Measurements from ENCODE around the gene BMPR1A.

BMPR1A gene

DNA sequence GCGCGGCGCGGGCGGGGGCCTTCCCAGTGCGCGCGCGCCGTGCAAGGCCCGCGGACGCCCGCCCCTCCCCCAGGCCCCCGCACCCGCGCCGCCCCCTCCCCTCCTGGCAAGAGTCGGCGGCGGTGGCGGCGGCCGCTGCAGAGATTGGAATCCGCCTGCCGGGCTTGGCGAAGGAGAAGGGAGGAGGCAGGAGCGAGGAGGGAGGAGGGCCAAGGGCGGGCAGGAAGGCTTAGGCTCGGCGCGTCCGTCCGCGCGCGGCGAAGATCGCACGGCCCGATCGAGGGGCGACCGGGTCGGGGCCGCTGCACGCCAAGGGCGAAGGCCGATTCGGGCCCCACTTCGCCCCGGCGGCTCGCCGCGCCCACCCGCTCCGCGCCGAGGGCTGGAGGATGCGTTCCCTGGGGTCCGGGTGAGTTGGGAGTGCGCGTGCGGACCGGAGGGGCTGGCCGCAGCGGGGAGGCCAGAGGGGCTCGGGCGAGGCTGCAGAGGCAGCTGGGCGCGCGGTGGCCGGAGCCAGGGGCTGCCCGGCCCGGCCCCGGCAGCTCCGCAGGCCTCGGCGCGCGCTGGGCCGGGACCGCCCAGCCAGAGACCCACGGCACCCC lies at the start of gene BMPR1A:
Gene BMPR1A, plus strand, starts transcription at position 109 of the 602 bp plus-strand sequence. CDS start 119,400 bp downstream, outside the sequence.
- no peak for DNase-seq (ENCODE audit: low read depth in 3 of 3, low spot score in 1 of 3)

DNA sequence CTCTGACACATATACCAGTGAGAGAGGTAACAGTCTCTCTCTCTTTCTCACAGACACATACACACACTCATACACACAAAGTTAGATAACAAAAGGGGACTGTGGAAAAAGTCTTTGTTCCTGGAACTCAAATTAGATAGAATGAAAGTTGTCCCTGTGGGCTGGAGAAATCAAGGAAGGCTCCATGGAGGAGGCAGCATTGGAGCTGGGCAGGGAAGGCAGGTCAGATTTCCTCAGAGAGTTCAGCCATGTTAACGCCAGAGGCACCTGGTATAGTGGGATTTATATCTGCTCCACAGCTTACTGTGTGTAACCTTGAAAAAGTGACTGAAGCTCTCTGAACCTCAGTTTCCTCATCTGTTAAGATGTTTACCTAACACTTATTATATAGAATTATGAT lies 49.4 kb upstream of the BMPR1A start:
- DNase-seq (ENCODE audit: low read depth in 3 of 3, low spot score in 1 of 3), result no peak

DNA sequence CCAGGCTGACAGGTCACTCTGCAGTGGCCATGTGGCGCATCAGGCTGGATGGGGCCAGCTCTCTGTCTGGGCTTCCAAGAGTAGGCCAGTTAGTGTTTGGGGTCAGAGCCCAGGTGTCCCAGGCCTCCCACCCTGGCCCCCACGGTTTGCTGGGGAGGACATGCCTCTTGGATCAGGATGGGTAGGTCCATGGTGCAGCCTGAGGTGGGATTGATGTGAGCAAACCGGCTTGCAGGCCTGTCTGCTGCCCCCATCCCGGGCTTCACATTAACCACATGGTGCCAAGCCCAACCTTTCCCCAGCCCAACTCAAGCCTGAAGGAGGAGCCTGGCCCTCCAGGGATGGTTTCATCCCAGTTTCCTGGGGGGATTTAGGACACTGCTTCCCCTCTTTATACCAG lies 48.9 kb upstream of the BMPR1A start:
- DNase-seq (ENCODE audit: low read depth in 3 of 3, low spot score in 1 of 3), result no peak

DNA sequence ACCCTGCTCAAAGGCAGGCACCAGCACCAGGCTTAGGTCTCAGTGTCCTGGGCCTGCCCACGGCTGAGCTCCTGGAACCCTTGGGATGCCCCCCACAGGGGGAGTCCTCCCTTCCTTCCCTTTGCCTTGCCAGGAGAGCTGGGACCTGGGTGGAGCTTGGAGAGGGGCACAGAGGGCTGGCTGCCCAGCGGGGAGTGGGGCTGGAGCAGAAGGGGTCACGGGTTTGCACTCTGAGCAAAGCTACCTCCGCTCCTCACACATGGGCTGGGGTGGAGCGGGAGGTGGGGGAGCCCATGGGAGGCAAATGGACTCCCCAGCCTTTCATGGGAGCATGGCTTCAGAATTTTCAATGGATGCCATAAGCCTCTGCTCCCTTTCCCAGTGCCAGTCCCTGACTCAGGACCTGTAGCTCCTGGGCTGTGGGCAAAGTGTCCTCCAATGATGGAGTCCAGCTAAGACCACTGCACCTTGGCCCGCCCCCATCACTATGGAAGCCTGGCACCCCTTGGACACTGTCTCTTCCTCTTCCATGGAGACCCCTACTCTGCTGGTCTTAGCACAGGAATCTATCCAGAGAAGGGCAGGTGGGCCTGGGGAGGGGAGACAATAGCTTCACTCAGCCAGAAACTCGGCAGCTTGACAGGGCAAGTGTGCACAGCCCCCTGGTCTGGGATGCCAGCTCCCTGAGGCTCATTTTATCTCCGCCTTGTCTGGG lies 48.2 kb upstream of the BMPR1A start:
- no peak for DNase-seq (ENCODE audit: low read depth in 3 of 3, low spot score in 1 of 3)

DNA sequence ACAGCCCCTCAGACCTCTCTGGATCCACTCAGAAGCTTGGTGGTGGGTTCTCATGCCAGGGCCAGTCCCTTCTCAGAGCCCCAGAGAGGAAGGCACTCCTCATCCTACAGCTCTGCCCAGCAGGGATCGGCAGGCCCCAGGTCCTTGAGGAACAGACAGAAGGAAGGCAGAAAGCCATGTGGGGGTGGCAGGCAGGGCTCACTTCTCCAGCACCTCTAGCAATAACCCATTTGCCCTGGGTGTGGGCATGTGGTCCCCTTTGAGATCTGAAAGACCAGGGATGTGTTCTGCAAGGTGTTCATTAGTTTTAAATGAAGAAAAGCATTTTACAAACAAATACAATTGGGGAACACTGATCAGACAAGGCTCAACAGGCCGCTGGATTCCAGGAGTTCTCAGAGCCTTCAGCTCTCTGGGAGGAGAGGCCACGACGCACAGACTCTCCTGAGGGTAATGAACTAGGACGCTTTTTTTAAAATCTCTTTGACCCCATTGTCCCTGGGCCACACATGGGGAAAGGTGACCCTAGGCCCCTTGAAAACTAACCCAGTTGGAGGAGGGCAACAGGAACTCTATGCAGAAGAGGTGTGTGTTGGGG lies 47.5 kb upstream of the BMPR1A start:
- no peak for DNase-seq (ENCODE audit: low read depth in 3 of 3, low spot score in 1 of 3)

DNA sequence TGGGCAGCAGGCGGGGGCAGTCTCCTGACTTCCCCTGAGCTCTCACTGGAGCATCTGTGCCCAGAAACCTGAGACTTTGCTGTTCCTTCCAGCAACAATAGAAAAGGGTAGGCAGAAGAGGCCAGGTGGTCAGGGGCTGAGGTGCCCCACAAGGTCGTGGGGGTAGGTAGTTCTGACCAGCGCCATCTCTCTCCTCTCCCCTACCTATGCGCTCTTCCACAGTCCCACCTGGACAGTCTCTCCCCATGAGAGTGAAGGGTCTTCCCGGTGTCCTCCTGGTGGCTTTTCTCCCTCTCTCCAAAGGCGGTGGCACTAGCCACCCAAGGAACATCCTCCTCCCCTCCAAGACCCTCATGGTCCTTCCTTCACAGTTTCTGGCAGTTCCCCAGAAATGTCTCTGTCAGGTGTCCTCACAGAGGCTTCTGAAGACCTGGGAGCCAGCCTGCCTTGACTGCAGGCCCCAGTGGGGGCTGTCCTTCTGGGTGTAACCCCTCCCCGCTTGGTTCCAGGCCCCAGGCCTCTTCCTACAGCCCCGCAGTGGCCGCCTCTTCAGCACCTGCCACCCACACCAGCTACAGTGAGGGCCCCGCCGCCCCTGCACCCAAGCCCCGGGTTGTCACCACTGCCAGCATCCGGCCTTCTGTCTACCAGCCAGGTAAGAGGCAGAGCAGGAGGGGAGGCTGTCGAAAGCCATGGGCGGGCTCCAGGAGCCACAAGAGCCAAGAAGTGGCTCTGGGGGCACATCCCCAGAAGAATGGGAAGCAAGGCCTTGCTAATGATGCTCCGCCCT lies 46.8 kb upstream of the BMPR1A start:
- DNase-seq (ENCODE audit: low read depth in 3 of 3, low spot score in 1 of 3), result no peak

DNA sequence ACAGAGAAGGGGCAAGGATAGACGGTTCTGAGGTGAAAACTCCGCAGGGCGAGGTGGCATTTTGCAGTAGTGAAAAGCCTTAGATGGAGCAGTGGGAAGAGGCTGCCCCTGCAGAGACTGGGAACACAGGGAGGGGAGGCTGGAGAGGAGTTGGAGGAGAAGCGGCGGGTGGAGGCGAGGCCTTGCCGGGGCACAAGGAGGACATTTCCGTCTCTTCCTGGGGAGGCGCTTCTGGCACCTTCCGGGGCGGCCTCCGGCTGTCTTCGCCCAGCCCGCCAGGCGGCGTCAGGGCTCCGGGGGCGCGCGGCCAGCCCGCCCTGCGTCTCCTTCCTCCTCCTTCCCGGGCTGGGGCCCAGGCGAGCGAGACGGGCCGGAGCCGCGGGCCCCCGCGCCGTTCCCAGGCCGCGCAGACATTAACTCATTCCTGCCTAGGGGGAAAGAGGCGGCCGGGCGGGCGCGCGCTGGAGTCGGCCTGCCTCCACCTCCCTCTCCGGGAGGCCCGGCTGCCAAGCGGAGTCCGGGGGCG lies 45.4 kb upstream of the BMPR1A start:
- peak; percentile 43 to 79 (median 66) for DNase-seq (ENCODE audit: low read depth in 3 of 3, low spot score in 1 of 3)

DNA sequence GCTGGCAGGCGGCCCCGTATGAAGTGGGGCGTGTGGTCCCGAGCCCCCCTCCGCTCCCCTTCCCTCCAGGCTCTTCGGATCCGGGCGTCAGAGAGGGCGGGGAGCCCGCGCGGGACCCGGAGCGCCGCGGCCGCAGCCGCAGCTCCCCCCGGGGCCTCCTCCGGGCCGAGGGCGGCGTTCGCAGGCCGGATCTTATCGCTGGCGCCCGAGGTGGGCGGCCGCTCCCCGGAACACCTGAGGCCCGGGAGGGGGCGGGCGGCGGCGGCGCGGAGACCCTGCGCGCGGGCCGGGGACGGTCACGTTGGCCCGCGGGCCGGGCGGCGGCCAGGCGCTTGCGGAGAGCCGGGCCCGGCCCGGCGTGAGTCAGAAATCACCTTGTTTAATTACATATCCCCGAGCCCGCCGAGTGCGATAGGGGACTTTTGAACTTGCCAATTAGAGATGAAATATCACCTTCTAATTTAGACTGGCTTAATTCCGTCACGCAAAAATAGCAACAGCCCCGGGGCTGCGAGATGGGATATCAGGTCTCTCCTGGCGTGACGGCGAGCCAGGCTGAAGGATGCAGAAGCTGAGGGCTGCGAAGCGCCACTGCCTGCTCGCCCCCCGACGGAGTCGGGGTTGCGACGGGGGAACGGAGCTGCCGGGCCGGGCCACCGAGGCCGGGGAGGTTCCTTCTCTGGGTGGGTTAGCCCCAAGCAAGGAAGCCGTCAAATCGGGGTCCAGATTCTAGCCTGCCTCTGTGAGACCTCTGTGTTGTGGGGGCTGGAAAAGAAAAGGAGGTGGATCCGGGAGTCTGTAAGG lies 44.7 kb upstream of the BMPR1A start:
- peak in 1 of 3 donors; percentile 38 for DNase-seq (ENCODE audit: low read depth in 3 of 3, low spot score in 1 of 3)

DNA sequence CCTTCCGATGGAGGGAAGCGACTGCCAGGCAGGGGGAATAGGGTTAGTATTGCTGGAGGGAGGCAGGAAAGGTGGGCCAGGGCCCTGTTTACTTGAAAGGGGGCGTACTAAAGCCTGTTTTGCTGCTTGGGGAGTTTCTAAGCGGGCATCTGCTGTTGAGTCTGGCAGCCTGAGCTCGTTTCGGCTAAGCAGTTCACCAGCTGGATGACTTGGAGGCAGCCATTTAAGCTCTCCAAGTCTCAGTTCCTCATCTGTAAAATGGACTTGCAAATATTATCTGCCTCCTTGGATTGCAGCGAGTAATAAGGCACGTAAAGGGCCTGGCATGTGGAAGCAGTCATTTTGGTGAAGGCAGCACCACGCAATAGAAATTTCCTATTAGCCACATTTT lies 44.1 kb upstream of the BMPR1A start:
- no peak for DNase-seq (ENCODE audit: low read depth in 3 of 3, low spot score in 1 of 3)

DNA sequence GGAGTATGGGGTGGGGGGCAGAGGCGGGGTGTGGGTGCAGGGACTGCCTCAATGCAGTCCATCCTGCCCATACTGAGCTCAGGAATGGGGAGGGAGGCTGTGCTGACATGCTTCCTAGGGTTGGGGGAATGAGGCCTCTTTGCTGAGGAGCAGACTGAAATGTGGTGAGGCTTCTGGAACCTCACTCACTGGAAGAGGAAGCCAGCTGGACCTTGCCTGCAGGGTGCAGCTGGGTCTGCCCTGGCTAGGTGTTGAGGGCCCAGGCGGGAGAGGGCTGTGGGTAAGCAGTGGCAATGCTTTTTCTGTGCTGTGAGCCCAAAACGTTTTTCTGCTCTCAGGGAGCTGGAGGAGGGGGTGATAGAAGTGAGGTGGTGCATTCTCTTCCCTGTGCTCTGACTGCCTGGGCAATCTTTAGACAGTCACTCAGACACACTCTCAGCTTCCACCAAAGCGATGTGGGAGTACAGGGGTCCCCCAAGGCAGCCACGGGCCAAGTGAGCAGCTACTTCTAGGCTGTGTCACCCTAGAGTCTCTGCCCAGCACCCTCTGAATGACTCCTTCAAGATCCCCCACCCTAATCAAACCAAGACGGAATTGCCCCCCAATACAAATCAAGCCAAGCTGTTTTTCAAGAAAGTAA lies 41.1 kb upstream of the BMPR1A start:
- no peak for DNase-seq (ENCODE audit: low read depth in 3 of 3, low spot score in 1 of 3)

DNA sequence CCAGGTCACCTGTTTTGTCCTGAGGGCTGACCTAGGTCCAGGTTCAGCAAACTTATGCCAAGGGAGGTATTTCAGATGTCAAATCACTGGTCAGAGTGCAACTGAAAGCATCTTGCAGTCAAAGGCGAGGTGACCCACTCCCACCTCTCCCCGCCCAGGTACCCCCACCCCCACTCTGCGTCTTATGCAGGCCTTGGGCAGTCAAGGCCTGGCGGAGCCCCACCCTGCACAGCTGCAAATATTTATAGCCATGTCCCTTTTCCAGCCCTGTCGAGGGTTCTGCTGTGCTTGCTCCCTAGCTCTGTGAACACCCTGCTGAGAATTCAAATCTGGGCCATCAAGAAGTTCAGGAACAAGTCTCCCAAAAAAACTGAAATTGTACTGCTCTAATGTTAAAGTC lies 40.6 kb upstream of the BMPR1A start:
- no peak for DNase-seq (ENCODE audit: low read depth in 3 of 3, low spot score in 1 of 3)

DNA sequence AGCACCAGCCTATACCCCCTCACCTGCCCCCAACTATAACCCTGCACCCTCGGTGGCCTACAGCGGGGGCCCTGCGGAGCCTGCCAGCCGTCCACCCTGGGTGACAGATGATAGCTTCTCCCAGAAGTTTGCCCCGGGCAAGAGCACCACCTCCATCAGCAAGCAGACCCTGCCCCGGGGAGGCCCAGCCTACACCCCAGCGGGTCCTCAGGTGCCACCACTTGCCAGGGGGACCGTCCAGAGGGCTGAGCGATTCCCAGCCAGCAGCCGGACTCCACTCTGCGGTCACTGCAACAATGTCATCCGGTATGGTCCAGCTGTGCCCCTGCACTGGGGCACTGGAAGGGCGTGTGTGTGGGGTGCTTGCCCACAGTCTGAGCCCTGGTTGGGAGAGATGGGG lies 40.0 kb upstream of the BMPR1A start:
- DNase-seq (ENCODE audit: low read depth in 3 of 3, low spot score in 1 of 3), result no peak

DNA sequence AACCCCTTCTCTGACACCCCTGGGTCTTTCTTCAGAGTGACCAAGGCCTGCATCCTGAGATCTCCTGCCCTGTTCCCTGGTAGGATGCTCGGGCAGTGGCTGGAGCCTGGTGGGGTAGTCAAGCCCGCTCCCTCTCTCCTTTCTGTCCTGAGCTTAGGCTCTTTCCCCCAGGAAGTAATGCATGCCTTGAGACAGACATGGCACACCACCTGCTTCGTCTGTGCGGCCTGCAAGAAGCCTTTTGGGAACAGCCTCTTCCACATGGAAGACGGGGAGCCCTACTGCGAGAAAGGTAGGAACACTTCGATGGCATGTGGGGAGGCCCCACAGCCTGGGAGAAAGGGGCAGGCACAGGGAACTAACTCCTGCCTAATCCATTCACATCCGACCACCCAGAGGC lies 37.9 kb upstream of the BMPR1A start:
- no peak for DNase-seq (ENCODE audit: low read depth in 3 of 3, low spot score in 1 of 3)

DNA sequence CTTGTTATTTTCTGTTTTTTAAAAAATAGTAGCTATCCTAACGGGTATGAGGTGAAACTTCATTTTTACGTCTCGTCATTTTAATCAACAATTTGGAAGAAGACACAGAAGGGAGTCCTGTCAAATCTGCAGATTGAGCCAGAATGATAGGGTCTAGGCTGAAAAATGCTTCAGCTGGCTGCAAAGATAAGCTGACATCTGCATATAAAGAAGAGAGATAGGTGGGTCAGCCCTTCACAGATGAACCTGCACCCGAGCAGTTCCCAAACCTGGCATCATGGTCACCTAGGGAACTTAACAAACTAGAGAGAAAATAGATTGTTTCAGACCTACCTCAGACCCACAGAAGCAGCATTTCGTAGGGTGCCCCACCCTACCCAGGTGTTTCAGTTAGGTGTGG lies 35.2 kb upstream of the BMPR1A start:
- DNase-seq (ENCODE audit: low read depth in 3 of 3, low spot score in 1 of 3), result no peak

DNA sequence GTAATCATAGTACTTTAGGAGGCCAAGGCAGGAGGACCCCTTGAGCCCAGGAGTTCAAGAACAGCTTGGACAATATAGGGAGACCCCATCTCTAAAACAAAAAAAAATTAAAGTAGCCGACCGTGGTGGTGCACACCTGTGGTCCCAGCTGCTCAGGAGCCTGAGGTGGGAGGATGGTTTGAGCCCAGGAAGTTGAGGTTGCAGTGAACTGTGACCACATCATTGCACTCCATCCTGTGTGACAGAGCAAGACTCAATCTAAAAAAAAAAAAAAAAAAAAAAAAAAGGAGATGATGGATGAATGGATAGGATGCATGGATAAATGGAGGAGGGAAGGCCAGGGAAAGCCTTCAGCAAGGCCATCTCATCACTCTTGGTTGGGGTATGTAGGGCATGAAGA lies 33.4 kb upstream of the BMPR1A start:
- no peak for DNase-seq (ENCODE audit: low read depth in 3 of 3, low spot score in 1 of 3)

DNA sequence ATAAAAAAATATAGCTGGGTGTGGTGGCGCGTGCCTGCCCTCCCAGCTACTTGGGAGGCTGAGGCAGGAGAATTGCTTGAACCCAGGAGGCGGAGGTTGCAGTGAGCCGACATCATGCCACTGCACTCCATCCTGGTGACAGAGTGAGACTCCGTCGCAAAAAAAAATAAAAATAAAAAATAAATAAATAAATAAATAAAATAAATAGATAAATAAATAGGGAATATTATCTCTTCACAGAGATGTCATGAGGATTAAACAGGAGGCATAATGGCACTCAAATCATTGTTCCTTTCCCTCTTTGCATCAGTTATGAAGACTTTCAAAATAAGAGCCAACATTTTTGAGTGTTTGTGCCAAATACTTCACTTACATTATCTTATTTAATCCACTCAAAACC lies 32.0 kb upstream of the BMPR1A start:
- no peak for DNase-seq (ENCODE audit: low read depth in 3 of 3, low spot score in 1 of 3)

DNA sequence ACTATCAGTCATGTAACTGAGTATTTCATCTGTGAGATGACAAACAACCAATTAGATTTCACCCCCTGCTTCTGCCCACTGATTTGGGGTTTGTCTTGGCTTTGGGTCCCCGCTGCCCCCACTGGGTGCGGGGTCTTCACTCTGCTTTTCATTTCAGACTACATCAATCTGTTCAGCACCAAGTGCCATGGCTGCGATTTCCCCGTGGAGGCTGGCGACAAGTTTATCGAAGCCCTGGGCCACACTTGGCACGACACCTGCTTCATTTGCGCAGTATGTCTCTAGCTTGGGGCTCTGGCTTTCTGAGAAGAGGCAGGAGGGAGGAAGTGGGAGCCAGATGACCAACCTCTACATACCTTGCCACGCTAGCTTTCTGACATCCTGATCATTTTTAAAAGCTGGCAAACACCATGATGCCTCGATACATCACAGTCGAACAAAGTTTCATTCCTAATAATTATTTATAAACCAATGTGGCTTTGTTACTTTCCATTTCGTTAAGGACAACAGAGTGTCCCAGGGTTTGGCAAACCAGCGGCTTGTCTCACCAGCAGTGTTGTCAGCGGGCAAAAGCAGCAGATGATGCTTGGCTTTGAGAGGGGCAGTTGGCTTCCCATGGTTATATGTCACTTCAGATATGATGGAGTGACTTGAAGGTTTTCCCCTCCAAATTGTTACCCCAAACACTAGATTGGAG lies 30.3 kb upstream of the BMPR1A start:
- DNase-seq (ENCODE audit: low read depth in 3 of 3, low spot score in 1 of 3), result no peak

DNA sequence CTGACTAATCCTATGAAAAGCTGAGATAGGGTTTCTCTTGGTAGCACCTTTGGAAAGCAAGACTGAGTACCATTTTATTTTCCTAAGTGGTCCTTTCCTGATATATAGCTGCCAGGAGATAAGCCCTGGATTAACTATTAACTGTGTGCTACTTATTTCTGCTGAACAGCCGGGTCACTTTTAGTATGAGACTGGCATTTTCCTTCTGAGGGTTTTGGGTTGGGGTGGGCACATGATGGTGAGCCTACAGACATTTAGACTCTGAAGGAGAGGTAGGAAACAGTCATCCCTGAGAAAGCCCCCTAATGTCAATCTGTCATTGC lies 29.8 kb upstream of the BMPR1A start:
- DNase-seq (ENCODE audit: low read depth in 3 of 3, low spot score in 1 of 3), result no peak

DNA sequence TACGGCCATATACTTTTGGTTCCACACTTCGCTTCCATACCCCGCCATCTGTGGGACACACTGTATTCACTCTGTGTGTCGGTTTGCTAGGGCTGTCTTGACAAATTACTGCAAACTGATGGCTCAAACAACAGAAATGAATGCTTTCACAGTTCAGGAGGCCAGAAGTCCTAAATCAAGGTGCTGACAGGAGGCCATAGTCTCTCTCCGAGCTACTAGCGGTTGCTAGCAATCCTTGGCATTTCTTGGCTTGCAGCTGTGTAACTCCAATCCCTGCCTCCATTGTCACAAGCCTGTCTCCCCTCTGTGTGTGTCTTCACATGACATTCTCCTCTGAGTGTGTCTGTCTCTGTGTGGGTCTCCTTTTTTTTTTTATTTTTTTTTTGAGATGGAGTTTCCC lies 28.9 kb upstream of the BMPR1A start:
- no peak for DNase-seq (ENCODE audit: low read depth in 3 of 3, low spot score in 1 of 3)

DNA sequence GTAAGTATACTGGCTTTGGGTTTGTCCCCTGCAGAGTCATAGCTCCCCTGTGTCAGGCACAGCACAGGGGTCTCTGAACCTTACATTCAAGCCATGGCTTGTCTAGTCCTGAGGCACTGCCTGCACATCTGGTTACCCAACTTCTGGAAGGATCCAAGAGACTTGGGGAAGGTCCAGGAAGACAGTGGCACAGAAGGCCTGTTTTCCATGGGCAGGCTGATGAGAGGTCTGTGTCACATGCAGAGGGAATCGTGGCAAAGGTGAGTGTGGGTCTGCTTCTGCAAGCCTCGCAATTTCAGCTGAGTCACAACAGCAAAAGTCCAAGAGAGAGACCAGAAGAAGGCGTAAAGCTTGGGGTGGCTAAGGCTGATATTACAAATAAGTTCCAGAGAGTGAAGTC lies 28.4 kb upstream of the BMPR1A start:
- DNase-seq (ENCODE audit: low read depth in 3 of 3, low spot score in 1 of 3), result no peak
